NCI-H748 treated with DMSO at 0.1 percent for 48 hours (cell line): ENCODE measurements around the gene LTK.

Source experiments
- DNase-seq: peaks from one replicate; lab custom pipeline; 2025; lab: John Stamatoyannopoulos, UW

LTK gene

GRCh38 chr15:41513506-41514227 is at the start of gene LTK:
Gene LTK, minus strand, starts transcription at chr15:41513827. Its CDS starts 118 bp downstream, at chr15:41513709.
- DNase-seq = peak; percentile 17

- no peak for DNase-seq
Measured at GRCh38 chr15:41562784-41563198, 49.2 kb upstream of the LTK start.

GRCh38 chr15:41562244-41562643 is 48.6 kb upstream of the LTK start:
- no peak for DNase-seq

- no peak for DNase-seq
Measured at GRCh38 chr15:41561777-41562145, 48.1 kb upstream of the LTK start.

- no peak for DNase-seq
Measured at GRCh38 chr15:41561104-41561776, 47.6 kb upstream of the LTK start.

GRCh38 chr15:41560572-41560874 is 46.9 kb upstream of the LTK start:
- DNase-seq = no peak

GRCh38 chr15:41559239-41559782 is 45.7 kb upstream of the LTK start:
- no peak for DNase-seq

GRCh38 chr15:41558400-41559238 is 45.0 kb upstream of the LTK start, which contains the start of gene TYRO3:
Gene TYRO3, plus strand, starts transcription at chr15:41559212. Its CDS starts 46 bp downstream, at chr15:41559258.
- DNase-seq = no peak

GRCh38 chr15:41557673-41558399 is 44.2 kb upstream of the LTK start:
- DNase-seq = peak; percentile 51

GRCh38 chr15:41556677-41557076 is 43.0 kb upstream of the LTK start:
- no peak for DNase-seq

GRCh38 chr15:41554915-41555314 is 41.3 kb upstream of the LTK start:
- no peak for DNase-seq

- no peak for DNase-seq
Measured at GRCh38 chr15:41554343-41554742, 40.7 kb upstream of the LTK start.

GRCh38 chr15:41553731-41554130 is 40.1 kb upstream of the LTK start:
- DNase-seq = no peak

GRCh38 chr15:41550066-41550775 is 36.6 kb upstream of the LTK start:
- no peak for DNase-seq

GRCh38 chr15:41546851-41547786 is 33.5 kb upstream of the LTK start:
- no peak for DNase-seq

- no peak for DNase-seq
Measured at GRCh38 chr15:41545218-41545617, 31.6 kb upstream of the LTK start.

- no peak for DNase-seq
Measured at GRCh38 chr15:41544650-41545015, 31.0 kb upstream of the LTK start.

- DNase-seq = no peak
Measured at GRCh38 chr15:41543521-41543870, 29.9 kb upstream of the LTK start.

GRCh38 chr15:41536866-41537265 is 23.2 kb upstream of the LTK start:
- DNase-seq = no peak

- DNase-seq = no peak
Measured at GRCh38 chr15:41535544-41535943, 21.9 kb upstream of the LTK start.
